Body of pancreas (tissue), 4 donors: Measurements from ENCODE around the gene MMP19. TPM values are rescaled to one million over a fixed set of nuclear protein-coding genes. Genes with fewer than 3 reads are reported as not detected.

Experiments used
- ATAC-seq: fragments of 150-250 bp; one replicate; pipeline ENCODE4 v1.9.1; 2016
- DNase-seq, 4 donors: peaks; one replicate each; pipeline ENCODE4 v3.0.0-alpha.2; 2019
- H3K27ac ChIP-seq, 4 donors: fragments of 200-600 bp; sonication (generic); 1 replicate in 3 of 4; 2 replicates in 1 of 4; pipeline versions ENCODE4 v1.5.1 to v1.6.1; 2016 to 2019; ENCODE audit warnings: mild to moderate bottlenecking in 1 of 4, mixed read lengths in 1 of 4, moderate library complexity in 1 of 4
- H3K27me3 ChIP-seq, 2 donors: fragments of 200-600 bp; sonication (generic); one replicate each; pipeline ENCODE4 v1.6.0; 2016; ENCODE audit warnings: mild to moderate bottlenecking in 1 of 2
- H3K36me3 ChIP-seq, 2 donors: fragments of 200-600 bp; sonication (generic); replicated peaks in 1 of 2; 2 replicates each; pipeline ENCODE4 v1.5.1; 2016; ENCODE audit warnings: low read depth in 2 of 2; ENCODE audit not compliant: insufficient read depth in 1 of 2
- H3K4me1 ChIP-seq: fragments of 200-600 bp; sonication (generic); one replicate; pipeline ENCODE4 v1.6.0; 2016
- H3K4me3 ChIP-seq, 2 donors: fragments of 200-600 bp; sonication (generic); 1 replicate in 1 of 2; 2 replicates in 1 of 2; pipeline ENCODE4 v1.5.1; 2016 to 2019
- H3K9me3 ChIP-seq, 3 donors: fragments of 200-600 bp; sonication (generic); 1 replicate in 2 of 3; 2 replicates in 1 of 3; pipeline ENCODE4 v1.5.1; 2016
- CTCF ChIP-seq, 7 experiments: fragments of 450-650 bp in 4 of 7; fragments of 200-600 bp in 3 of 7; sonication (generic) in 3 of 7; IDR thresholded peaks; one replicate each; pipeline ENCODE4 v1.5.1; 2016 to 2019; ENCODE audit warnings: antibody characterized with exemption in 7 of 7
- POLR2A ChIP-seq, 3 donors: fragments of 450-650 bp; IDR thresholded peaks; one replicate each; pipeline ENCODE4 v1.6.1; 2016; ENCODE audit warnings: antibody characterized with exemption in 3 of 3, mild to moderate bottlenecking in 2 of 3
- WGBS, 2 donors: methylation state at CpG; one replicate each; pipeline ENCODE4 v1.1.5; 2017; 5-methylcytosine and 5-hydroxymethylcytosine counted together
- intact Hi-C: fragments of 100-400 bp; cut with DNase I; formaldehyde crosslinking; loops from one replicate; pipeline ENCODE4 v1.15.1; 2023
- total RNA-seq, 2 donors: library from RNA; depleted of rRNA; stranded (reverse); fragments of >200 nt; gene quantifications; one replicate each; pipeline ENCODE4 v1.1.0, GENCODE V29; 2016

Gene MMP19
- total RNA-seq, 2 donors from 2014 or later, result 3.4 to 23.4 TPM

DNA sequence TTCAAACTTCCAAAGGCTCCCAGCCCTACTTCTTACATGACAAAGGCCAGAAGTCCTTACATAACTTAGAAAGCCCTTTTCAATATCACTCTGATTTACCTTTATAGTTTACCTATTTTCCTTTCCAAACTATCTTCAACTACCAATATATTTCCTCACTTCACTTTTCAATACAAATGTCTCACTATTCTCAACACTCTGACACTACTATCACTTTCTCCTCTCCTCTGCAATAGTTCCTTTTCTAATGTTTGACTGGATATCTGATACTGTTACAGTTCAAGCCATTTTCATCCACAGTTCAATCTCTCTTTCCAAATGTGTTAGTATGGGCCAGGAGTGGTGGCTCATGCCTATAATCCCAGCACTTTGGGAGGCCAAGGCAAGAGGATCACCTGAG, 28.5 kb downstream of the MMP19 start:
- DNase-seq (no peak), ATAC-seq (no peak)
- intact Hi-C loops, result no loop called here
- H3K36me3 ChIP-seq, result peaks cover 0 to under 1% of the 10 kb centered on the region in 2 donors
- H3K27me3 ChIP-seq, result no peaks in the 10 kb centered on the region
- no peaks in the 10 kb centered on the region for H3K9me3 ChIP-seq
- H3K27ac ChIP-seq, result no peak overlapping the region
- H3K4me1 ChIP-seq, result peaks cover 61% of the 10 kb centered on the region
- H3K4me3 ChIP-seq, result no peak overlapping the region
- TF ChIP-seq CTCF (IDR thresholded peaks at IDR 0.05), result no peak
- no peak for TF ChIP-seq POLR2A (IDR thresholded peaks at IDR 0.05)

DNA sequence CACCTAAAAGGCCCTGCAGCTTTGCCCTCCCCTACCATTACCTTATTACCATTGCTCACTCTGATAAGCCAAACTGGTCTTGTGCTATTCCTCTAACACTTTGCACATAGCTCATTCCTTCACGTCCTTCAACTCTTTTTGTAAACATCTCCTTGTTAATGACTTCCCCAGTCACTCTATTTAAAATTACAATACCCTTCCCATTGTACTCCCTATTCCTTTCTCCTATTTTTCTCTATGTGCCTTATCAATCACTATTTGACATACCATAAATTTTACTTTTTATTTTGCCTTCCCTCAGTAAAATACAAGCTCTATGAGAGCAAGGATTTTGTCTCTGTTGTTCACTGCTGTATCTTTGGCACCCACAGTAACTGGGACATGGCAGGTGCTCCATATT, 30.6 kb downstream of the MMP19 start:
- Histone ChIP-seq H3K36me3 (peaks cover 0 to 5% of the 10 kb centered on the region in 2 donors), H3K4me3 (no peak overlapping the region), H3K4me1 (peaks cover 50% of the 10 kb centered on the region), H3K27me3 (no peaks in the 10 kb centered on the region), H3K9me3 (no peaks in the 10 kb centered on the region), H3K27ac (no peak overlapping the region)
- ATAC-seq (no peak), DNase-seq (no peak)
- TF ChIP-seq POLR2A (IDR thresholded peaks at IDR 0.05), result no peak
- TF ChIP-seq CTCF (IDR thresholded peaks at IDR 0.05), result no peak
- intact Hi-C loops, result no loop called here
- WGBS, 2 donors, result 17 to 33% methylated on average over 1 of the region's 1 CpG

DNA sequence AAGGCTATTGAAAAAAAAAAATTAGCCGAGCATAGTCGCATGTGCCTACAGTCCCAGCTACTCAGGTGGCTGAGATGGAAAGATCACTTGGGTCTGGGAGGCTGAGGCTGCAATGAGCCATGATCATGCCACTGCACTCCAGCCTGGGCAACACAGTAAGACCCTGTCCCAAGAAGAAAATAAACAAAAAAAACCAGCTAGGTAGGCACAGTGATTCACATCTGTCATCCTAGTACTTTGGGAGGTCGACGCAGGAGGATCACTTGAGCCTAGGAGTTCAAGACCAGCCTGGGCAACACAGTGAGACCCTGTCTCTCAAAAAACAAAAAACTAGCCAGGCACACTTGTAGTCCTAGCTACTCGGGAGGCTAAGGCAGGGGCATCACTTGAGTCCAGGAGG, 33.5 kb downstream of the MMP19 start:
- WGBS, 2 donors, result 60 to 72% methylated on average over 5 of the region's 5 CpGs
- no peak overlapping the region for H3K27ac ChIP-seq
- DNase-seq, result no peak
- TF ChIP-seq CTCF (IDR thresholded peaks at IDR 0.05) (no peak), POLR2A (IDR thresholded peaks at IDR 0.05) (no peak)
- intact Hi-C loops, result no loop called here
- ATAC-seq, result no peak
- H3K9me3 ChIP-seq, result no peaks in the 10 kb centered on the region
- H3K4me1 ChIP-seq, result peaks cover 28% of the 10 kb centered on the region
- H3K27me3 ChIP-seq, result no peaks in the 10 kb centered on the region
- H3K4me3 ChIP-seq, result no peak overlapping the region
- peaks cover 0 to 5% of the 10 kb centered on the region in 2 donors for H3K36me3 ChIP-seq

DNA sequence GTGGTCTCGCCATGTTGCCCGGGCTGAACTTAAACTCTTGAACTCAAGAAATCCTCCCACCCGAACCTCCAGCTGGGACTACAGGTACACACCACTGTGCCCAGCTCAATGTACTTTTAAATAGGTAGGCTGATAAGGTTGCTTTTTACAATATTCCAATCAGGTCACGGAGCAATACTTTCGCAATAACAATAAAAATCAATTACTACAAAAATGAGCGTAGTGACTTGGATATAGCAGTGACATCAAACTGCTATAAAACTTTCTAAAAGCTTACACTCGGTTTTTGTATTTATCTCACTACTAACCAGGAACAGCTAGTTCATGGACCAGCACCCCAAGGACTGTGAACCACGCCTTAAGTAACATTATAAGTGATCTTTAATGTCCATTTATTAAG, 35.8 kb downstream of the MMP19 start:
- Histone ChIP-seq H3K36me3 (peaks cover 0 to 5% of the 10 kb centered on the region in 2 donors), H3K4me3 (no peak overlapping the region), H3K27me3 (no peaks in the 10 kb centered on the region), H3K27ac (no peak overlapping the region), H3K9me3 (no peaks in the 10 kb centered on the region), H3K4me1 (peaks cover 12% of the 10 kb centered on the region)
- 87 to 88% methylated on average over 8 of the region's 8 CpGs for WGBS, 2 donors
- no peak for TF ChIP-seq CTCF (IDR thresholded peaks at IDR 0.05)
- TF ChIP-seq POLR2A (IDR thresholded peaks at IDR 0.05), result no peak
- ATAC-seq (no peak), DNase-seq (no peak)
- intact Hi-C loops, result no loop called here

- ATAC-seq (no peak), DNase-seq (no peak)
- Histone ChIP-seq H3K4me1 (no peaks in the 10 kb centered on the region), H3K36me3 (peaks cover 11 to 18% of the 10 kb centered on the region in 2 donors), H3K9me3 (no peaks in the 10 kb centered on the region), H3K27ac (no peak overlapping the region), H3K4me3 (no peak overlapping the region), H3K27me3 (no peaks in the 10 kb centered on the region)
- intact Hi-C loops, result no loop called here
- no peak for TF ChIP-seq POLR2A (IDR thresholded peaks at IDR 0.05)
- WGBS, 2 donors, result 64 to 75% methylated on average over 4 of the region's 4 CpGs
Observed at GRCh38 chr12:55797550-55797949, 45.2 kb downstream of the MMP19 start.
